Left forelimb (tissue), 1 donor: Measurements from ENCODE around the gene GRIFIN.

Experiments
- DNase-seq: peaks from one replicate; pipeline ENCODE4 v3.0.0-alpha.2; 2018; ENCODE audit warnings: low spot score

Gene GRIFIN

GRCh38 chr7:2432910-2433712 lies 43.1 kb downstream of the GRIFIN start:
- no peak for DNase-seq

- DNase-seq = no peak
Measured at GRCh38 chr7:2431260-2431867, 44.8 kb downstream of the GRIFIN start.

GRCh38 chr7:2425749-2426148 lies 50.4 kb downstream of the GRIFIN start:
- no peak for DNase-seq
